ENCODE data around the gene NTM.

GRCh38 chr11:131470216-131470925 is 100.0 kb downstream of the NTM start:
- TF ChIP-seq CTCF (conservative IDR thresholded peaks at IDR 0.05; ENCODE audit: low read length) (no peak), EZH2phosphoT487 (IDR thresholded peaks at IDR 0.05; ENCODE audit: borderline replicate concordance) (no peak)

All from Loucy (cell line).